VCaP (cell line): ENCODE measurements around the gene DOK6.

Experiments used
- H3K27ac ChIP-seq: fragments of 450-650 bp; 2 replicates; pipeline ENCODE4 v1.5.1; 2017
- TF ChIP-seq, protein P1 (sequence below): fragments of 450-650 bp; conservative IDR thresholded peaks from 2 replicates; pipeline ENCODE4 v1.5.1; 2017; ENCODE audit warnings: mild to moderate bottlenecking, moderate library complexity

Gene DOK6

DNA sequence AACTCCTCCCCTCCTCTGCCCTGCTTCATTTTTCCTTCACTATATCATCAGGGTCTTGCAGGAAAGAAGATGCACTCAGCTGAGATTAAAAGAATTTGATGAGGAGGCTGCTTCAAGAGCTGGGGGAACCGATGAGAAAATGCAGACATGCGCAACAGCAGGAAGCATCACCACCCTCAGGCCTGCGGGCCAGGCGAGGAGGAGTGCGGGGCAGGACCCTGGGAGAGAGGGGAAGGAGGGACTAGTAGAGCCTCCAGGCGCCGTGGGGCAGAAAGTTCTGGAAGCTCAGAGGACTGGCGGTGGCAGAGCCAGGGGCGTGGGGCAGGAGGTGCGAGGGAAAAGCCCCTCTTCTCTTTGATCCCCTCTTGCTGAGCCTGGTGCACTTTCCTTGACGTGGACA, 438.8 kb downstream of the DOK6 start:
- TF ChIP-seq, protein P1, sequence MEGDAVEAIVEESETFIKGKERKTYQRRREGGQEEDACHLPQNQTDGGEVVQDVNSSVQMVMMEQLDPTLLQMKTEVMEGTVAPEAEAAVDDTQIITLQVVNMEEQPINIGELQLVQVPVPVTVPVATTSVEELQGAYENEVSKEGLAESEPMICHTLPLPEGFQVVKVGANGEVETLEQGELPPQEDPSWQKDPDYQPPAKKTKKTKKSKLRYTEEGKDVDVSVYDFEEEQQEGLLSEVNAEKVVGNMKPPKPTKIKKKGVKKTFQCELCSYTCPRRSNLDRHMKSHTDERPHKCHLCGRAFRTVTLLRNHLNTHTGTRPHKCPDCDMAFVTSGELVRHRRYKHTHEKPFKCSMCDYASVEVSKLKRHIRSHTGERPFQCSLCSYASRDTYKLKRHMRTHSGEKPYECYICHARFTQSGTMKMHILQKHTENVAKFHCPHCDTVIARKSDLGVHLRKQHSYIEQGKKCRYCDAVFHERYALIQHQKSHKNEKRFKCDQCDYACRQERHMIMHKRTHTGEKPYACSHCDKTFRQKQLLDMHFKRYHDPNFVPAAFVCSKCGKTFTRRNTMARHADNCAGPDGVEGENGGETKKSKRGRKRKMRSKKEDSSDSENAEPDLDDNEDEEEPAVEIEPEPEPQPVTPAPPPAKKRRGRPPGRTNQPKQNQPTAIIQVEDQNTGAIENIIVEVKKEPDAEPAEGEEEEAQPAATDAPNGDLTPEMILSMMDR, result no peak

DNA sequence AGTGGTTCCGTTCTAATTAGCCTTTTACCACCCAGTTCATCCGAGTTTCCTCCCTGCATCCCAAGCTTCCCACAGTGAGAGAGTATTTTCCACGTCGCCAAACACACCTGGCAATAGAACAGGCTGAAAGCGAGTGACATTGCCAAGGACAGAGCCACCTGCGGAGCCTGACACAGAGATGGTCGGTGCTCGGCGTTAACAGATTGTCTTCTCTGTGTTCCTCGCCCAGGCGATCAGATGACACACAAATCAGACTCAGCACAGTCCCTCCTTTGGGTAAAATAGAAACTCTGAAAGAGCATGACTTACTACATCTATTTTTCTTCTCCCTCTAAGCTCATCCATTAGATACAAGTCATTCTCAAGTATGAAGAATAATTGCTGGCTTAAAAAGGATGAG, 439.3 kb downstream of the DOK6 start:
- TF ChIP-seq, protein P1, result no peak
- no peak overlapping the region for H3K27ac ChIP-seq

More for the DNA sequence above, 438.8 kb downstream of the DOK6 start:
- H3K27ac ChIP-seq, result no peak overlapping the region

DNA sequence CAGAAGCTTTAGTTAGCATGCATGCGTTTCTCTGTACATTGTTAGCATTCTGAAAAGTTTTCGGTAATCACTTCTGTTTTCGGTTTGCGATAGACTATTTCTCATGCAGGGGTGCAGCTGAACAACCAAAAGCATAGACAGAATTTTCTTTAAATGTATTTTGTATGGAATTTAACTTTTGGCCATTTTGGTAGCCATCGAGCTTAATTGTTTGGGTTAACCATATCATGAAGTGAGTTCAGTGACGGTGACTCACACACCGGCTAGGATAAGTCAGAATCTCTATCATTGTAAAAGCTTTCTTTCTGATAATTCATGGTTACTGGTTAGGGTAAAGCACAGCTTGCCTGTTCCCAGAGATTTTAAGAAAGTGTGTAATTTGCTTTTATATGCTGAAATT, 439.8 kb downstream of the DOK6 start:
- H3K27ac ChIP-seq, result no peak overlapping the region
- TF ChIP-seq, protein P1, result no peak

DNA sequence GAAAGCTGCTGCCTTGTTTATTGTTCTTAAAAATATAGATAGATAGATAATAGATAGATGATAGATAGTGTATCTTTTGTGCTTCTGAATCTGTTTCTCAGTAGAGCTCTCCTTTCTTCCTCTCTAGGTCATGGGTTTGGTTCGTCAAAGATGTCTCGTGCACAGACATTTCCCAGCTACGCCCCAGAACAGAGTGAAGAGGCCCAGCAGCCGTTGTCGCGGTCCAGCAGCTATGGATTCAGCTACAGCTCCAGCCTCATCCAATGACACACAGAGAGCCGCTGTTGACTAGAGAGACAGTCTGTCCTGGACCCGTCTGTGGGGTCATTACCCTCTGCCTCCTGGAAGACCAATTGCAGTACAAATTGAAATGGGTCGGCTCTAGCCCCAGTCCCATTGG, 440.4 kb downstream of the DOK6 start:
- H3K27ac ChIP-seq, result no peak overlapping the region
- TF ChIP-seq, protein P1, result no peak

DNA sequence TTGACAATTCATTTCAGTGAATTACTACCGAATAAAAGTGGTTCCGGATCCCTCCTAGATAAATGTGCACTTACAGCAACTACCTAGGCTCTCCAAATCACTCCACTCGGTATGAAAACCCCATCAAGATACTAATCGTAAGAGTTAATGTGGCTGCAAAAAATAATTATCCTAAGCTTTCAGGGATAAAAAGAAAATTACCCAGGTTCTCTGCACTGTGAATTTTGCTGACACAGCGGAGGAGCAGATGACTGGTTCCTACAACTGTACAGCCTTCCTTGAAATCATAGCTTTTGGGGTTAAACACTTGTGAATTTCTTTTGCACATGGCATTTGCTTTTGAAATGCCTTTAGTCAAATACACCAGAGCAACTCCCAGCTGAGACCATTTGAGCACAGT, 442.3 kb downstream of the DOK6 start:
- no peak overlapping the region for H3K27ac ChIP-seq
- TF ChIP-seq, protein P1, result no peak

DNA sequence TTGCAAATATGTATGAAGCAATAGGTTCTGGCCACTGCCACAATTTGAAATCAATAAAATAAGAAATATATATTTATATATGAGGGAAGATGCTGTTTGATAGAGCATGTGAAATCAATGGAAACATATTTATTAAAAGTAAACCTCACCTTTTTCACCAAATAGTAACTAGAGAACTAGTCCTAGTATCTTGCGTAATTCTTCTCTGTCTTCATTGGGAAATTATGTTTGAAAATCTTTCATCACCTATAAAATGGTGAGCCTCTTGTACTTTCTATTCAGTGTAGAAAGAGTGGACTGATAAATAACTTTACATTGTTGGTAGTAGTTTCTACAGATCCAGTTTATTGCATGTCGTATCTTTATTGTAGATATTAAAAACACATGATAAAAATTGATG, 444.0 kb downstream of the DOK6 start:
- TF ChIP-seq, protein P1, result no peak
- H3K27ac ChIP-seq, result no peak overlapping the region

DNA sequence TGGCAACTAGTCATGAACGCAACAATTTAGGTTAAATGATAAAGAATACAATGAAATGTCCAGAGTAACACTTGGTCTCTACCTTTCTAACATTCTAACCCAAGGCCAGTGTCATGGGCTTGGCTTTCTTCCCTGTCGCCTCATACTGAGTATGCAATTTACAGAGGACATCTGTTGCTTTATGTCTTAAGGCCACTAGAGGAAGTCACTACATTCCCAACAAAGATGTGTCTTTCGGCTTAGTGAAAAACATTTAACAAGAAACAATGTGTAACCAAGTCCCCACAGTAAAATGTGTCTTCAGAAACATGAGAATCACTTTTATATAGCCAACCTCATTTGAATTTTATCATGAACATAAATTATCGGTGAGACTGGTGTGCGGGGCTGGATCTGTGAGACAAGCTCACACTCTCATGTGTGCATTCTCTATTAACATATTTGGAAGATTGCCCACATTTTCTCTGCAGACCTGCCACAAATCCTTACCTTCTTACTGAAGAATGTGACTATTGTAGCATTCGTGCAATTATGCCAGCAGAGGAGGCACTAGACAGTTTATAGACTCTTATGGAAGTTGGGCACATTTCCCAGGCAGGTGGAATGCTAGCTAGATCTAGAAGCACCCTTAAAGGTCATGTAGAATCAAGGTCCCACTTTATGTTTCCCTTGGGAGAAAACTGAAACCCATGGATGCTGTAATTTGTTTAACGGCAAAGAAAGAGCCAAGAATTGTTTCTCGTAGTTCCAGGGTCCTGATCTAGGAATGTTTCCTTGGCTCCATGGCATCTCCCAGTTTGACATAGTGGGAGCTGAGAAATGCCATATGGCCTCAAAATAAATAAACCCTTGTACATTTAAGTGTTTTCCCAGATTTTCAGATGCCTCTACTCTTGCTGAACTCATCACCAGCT, 445.2 kb downstream of the DOK6 start:
- TF ChIP-seq, protein P1, result peak; percentile 70
- peak overlapping the region; percentile 20; the same call in 1 of the 2 replicates for H3K27ac ChIP-seq
